ENCODE results near the gene SBK3.
A peak's percentile ranks its signal among the peaks of the same experiment; 100 is the strongest.
"Not testable (repeated sequence)": the region's sequence is repeated elsewhere in the genome, so short reads cannot be mapped to it uniquely, and the experiment has no call there.

Gene SBK3

DNA sequence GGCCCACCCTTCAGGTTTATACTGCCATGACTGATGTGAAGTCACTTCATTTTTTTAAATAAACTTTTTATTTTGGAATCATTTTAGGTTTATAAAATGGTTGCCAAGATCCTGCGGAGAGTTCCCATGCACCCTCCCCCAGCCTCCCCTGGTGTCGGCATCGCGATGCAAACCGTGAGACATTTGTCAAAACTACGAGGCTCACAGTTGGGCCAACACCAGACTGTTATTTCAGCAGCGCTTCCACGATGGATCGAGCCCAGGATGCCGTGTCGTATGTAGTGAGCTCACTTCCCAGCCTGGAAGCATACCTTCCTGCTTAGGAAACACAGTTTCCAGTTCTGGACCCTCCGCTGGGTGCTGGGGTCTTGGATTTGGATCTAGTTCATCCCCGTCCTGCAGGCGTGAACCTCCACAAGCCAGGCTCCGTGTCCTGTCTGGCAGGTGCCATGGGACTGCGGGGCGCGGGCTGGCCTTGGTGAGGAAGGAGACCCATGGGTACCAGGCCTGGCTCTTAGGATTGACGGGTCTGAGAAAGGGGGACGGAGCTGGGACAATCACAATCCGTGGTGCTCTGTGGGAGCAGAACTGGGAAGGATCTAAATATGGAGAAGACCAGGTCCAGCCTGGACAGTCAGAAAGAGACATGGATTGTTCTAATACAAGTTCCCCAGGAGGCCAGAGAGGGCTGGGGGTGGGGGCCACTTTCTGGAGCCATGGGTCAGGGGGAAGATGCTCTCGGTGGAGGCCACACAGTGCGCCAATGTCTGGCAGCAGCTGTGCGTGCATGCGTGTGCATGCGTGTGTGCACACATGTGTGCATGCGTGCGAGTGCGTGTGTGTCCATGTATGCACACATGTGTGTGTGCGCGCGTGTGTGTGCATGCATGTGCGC lies 6.0 kb downstream of the SBK3 start:
- no peak for DNase-seq

DNA sequence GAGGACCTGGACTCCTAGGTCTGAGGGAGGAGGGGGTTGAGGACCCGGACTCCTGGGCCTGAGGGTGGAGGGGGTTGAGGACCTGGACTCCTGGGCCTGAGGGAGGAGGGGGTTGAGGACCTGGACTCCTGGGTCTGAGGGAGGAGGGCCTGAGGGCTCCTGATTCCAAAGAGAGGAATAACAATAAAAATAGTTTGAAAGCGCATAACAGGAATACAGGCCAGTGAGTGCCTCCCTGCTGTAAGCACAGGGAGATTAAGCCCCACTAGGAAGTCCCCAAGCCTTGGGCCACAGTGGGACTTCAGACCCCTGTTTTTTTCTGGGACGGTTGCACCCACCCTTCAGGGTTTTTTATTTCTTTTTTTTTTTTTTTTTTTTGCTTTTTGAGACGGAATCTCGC lies 7.2 kb downstream of the SBK3 start:
- no peak for DNase-seq

DNA sequence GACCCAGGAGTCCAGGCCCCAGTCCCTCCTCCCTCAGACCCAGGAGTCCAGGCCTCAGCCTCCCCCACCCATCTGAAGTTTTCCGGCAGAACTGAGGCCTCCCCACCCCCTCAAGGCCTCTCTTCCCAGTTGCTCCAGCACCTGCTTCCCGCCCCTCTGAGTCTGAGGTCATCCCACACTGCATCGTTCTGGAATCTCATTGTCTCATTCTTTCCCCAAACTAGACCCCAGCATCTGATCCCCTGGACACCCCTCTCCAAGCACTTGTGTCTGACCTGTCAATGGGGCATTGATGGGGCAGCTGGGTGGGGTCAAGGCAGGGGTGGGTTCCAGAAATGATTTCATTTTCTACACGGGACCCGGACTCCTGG lies 7.6 kb downstream of the SBK3 start:
- DNase-seq, result no peak

DNA sequence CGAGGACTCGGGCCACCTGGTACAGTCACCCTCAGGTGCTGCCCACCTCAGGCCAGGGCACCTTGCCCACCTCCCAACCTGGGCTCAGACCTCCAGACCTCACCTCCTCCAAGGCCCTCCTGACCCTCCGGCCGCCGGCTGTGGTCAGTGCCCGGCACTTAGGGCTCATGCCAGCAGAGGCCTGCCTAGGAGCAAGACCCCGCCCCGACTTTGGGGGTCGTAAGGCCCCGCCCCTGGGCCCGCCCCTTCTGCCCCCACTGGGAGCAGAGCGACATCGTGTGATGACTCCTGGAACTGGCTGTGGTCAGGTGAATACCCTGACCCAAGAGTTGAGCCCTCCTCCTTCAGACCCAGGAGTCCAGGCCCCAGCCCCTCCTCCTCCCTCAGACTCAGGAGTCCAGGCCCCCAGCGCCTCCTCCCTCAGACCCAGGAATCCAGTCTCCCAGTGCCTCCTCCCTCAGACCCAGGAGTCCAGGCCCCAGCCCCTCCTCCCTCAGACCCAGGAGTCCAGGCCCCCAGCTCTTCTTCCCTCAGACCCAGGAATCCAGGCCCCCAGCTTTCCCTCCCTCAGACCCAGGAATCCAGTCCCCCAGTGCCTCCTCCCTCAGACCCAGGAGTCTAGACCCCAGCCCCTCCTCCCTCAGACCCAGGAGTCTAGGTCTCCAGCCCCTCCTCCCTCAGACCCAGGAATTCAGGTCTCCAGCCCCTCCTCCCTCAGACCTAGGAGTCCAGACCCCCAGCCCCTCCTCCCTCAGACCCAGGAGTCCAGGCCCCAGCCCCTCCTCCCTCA lies 8.2 kb downstream of the SBK3 start, which contains the start of gene SBK2:
TSS of gene SBK2 (minus strand) at position 183 of the 790 bp plus-strand sequence. CDS start 839 bp downstream, outside the sequence.
- DNase-seq, result no peak

DNA sequence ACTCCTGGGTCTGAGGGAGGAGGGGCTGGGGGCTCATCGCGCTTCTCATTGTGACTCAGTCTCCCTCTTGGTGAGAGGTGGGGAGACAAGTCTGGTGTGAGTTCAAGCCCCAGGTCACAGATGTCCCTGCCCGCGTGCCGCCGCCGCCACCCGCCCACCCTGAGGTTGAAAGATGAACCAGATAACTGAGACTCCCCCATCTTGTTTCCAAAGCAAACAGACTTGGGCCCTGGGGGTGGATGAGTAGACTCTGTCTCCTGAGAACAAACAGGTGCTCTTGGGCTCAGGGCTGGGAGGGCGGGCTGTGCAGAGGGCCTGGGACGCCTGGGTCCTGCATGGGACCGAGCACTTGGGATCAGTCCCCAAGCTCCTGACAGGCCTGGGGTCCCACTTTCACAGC lies 9.0 kb downstream of the SBK3 start:
- no peak for DNase-seq

DNA sequence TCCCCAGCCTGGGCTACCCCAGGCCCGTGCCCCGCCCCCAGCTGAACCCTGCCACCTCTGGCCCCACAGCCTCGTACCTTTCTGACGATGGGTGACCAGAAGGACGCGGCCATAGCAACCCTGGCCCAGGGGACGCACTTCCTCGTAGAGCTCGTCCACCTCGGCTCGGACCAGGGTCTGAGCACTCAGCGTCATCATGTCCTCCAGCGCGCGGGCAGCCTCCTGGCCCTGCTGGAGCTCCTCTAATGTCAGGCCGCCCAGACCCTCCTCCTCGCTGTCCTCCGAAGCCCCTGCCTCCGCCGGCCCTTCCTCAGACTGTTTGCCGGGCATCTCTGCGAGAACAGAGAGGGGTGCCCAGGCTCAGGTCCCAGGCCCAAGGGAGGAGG lies 9.4 kb downstream of the SBK3 start:
- DNase-seq, result no peak

DNA sequence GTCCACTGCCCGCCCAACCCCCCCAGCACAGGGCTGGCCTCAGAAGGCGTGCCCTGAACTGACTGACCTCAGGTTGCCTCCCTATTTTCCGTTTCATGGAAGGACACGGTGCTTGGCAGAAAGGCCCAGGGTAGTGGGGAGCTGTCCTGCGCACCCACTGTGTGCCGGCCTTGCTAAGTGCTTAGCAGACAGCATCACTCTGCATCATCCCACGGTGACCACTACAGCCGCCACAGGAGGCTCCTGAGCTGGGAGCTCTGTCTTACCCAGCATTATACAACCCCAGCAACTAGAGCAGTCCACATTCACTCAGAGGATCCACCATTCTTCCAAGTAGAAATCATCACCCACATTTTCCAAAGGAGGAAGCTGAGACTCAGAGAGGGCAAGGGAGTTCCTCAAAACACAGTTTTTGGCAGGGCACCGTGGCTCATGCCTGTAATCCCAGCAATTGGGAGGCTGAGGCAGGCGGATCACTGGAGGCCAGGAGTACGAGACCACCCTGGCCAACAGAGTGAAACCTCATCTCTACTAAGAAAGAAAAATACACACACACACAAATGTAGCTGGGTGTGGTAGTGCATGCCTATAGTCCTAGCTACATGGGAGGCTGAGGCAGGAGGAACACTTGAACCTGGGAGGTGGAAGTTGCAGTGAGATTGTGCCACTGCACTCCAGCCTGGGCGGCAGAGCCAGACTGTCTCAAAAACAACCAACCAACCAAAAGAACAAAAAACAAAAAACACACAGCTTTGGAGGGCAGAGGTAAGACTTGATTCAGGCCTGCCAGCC lies 10.0 kb downstream of the SBK3 start:
- no peak for DNase-seq

DNA sequence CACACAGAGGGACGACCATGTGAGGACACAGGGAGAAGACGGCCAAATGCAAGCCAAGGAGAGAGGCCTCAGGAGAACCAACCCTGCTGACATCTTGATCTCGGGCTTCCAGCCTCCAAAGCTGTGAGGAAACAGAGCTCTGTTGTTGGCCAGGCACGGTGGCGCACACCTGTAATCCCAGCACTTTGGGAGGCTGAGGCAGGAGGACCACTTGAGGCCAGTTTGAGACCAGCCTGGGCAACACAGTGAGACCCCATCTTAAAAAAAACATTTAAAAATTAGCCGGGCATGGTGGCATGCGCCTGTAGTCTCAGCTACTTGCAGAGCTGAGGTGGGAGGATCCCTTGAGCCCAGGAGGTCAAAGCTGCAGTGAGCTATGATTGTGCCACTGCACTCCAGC lies 11.1 kb downstream of the SBK3 start:
- DNase-seq, result not testable (repeated sequence)

DNA sequence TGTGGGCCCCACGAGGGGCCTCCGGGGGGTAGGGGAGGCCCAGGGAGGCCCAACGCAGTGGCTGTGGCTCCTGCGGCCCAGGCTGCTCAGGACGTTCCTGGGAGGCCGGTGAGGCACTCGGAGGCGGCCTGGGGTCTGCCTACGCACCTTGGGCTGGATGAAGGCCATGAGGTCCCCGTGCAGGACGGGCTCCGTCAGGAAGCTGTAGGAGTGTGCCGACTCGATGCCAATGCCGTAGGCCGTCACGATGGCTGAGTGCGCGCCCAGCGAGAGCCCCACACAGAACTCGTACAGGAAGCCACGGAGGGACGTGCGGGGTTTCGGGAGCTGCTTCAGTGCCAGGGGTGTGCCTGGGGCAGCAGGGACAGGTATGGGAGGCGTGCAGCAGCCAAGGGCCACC lies 14.3 kb downstream of the SBK3 start:
- no peak for DNase-seq

DNA sequence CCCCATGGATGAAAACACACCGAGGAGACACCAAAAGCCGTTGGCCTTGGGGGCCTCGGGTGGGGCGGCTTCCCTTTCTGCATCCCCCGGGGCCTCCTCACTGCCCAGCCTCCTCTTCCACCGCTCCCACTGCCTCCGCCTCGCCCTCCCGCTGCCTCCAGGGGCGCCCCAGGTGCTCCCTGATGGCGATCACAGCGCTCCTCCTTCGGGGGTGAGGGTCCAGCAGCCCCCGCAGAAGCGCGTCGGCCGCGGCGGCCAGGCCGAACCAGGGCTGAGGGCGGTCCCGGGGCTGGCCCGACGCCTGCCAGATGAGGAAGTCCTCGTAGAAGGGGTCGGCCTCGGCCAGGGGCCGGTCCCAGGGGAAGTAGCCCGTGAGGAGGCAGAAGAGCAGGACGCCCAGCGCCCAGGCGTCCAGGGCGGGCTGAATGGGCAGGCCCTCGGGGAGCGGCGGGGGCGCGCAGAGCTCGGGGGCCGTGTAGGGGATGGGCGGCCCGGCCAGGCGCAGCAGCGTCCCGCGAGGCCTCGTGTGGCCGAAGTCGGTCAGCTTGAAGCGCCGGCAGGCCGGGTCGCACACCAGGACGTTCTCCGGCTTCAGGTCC lies 15.6 kb downstream of the SBK3 start:
- DNase-seq, result no peak

DNA sequence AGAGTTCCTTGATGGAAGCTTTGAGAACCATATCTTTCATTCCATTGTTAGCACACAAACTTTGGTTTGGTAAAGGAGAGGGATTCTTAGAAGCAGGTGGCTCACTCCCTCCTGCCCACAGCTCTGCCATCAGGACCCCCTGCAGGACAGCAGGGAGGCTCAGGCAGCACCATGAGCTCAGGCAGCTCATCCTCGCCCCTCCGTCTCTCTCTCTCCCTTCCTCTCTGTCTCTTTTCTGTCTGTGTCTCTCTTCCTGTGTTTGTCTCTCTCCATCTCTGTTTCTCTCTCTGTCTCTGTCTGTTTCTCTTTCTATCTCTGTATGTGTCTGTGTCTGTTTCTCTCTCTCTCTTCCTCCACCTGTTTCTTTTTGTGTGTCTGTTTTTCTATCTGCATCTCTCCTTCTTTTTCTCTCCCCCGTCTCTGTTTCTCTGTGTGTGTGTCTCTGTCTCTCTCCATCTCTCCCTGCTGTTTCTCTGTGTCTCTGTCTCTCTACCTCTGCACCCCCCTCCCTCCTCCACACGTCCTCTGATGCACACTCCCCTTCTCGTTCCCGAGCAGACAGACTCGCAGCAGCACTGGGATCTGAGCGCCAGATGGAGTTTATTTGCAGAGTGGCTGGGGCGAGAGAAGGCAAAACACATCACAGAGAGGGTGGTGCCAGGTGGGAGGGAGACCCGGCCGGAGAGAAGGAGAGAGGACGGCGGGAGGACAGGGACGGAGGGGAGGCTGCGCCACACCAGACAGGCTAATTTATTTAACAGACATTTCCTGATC lies 17.1 kb downstream of the SBK3 start:
- DNase-seq, result no peak

DNA sequence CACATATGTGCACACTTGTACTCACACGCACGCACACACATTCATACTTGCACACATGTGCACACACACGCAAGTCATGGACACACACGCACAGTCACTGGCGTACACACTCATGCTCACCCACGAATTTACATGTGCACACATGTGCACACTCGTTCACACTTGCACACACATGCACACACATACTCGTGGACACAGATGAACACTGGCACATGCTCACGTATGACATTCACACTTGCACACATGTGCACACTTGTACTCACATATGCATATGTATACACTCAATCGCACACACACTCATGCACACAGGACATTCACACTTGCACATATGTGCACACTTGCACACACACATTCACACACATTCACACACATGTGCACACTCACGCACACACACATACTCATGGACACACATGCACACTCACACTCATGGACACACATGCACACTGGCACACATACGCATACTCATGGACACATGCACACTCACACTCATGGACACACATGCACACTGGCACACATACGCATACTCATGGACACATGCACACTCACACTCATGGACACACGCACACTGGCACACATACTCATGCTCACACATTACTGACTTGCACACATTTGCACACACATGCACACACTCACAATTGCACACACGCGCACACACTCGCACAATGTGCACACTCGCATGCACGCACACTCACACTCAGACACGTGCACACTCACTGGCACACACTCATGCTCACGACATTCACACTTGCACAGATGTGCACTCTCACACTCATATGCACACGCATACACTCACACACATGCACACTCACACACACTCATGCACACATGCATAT lies 17.9 kb downstream of the SBK3 start:
- no peak for DNase-seq

DNA sequence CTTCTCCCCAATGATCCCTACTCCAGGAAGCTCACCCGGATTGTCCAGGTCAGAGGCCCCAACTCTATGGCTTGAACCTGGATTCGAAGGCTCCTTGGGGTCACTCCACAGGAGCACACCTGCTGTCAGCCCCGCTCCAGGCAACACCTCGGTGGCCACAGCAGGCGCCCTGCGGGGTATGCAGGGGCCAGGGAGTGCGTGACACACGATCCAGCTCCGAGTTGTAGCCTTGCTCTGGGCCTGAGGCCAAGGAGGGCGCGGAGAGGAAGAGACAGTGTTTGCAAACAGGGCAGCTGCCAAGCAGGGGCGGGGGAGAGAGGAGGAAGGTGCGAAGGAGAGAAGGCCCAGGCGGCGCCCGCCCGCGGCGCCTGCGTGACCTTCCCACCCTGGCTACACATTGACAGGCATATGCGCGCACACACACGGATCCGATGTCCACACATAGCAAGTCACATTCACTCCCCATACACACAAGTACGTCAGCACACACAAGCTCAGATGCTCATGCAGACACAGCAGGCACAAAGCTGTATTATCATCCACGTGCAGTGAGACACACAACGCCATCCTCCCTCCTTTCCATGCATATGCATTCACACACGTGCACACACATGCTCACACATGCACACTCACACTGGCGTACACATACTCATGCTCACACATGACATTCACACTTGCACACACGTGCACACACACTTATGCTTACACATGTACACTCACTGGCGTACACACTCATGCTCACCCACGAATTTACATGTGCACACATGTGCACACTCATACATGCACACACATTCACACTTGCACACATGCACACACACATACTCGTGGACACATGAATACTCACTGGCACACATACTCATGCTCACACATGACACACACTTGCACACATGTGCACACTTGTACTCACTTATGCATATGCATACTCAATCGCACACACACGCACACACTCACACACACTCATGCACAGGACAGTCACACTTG lies 18.8 kb downstream of the SBK3 start:
- DNase-seq, result no peak

DNA sequence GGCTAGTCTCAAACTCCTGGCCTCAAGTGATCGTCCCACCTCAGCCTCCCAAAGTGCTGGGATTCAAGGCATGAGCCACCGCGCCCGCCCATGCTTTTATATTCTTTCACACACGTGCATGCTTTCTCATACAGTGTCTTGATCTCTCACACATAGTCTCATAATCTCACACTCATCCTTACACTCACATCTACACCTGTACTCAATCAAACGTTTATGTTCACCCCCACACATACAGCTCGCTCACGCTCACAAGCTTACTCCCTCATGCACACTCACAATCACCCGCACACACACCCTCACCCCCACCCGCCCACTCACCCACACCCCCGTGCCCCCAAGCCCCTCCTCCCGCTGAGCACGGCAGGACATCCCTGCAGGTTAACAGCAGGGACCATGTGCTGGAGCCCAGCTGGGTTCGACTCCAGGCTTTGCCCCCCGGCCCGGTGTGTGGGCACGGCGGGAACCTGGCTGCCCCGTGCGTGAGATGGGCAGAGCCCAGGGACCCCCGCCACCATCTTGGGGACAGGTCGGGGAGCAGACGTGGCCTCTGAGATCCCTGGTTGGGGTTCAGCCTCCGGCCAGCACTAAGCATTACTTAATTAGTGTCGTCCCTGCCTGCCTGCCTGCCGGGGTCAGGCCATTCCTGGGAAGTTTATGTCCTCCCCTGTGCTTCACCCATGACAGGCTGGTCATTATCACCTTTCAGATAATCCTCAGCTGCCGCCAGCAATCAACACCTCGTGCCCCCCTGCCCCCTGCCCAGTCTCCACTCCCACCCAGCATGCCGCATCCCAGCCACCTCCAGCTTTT lies 19.8 kb downstream of the SBK3 start:
- no peak for DNase-seq

DNA sequence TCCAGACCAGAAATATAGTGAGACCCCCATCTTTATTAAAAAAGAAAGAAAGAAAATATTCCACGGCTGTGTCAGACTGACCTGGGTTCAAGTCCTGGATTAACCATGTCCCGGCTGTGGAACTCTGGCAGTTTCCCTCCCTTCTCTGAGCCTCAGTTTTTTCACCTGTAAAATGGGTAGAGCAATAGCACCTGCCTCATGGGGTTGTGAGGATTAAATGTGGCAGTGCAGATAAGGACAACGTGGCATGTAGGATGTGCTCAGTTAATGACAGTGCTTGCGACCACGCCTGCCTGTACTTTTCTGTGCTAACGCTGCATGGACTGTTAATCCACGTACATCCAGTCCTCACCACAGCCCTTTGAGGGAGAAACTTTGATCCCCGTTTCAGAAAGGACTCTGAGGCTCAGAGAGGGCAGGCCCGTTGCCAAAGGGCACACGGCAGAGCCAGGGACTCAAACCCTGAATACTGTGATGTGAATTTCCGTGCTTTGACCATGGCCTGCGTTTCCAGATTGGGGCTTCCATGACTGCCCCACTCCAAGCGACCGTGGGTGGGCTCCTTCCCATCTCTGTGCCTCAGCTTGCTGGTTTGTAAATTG lies 24.6 kb downstream of the SBK3 start:
- no peak for DNase-seq

DNA sequence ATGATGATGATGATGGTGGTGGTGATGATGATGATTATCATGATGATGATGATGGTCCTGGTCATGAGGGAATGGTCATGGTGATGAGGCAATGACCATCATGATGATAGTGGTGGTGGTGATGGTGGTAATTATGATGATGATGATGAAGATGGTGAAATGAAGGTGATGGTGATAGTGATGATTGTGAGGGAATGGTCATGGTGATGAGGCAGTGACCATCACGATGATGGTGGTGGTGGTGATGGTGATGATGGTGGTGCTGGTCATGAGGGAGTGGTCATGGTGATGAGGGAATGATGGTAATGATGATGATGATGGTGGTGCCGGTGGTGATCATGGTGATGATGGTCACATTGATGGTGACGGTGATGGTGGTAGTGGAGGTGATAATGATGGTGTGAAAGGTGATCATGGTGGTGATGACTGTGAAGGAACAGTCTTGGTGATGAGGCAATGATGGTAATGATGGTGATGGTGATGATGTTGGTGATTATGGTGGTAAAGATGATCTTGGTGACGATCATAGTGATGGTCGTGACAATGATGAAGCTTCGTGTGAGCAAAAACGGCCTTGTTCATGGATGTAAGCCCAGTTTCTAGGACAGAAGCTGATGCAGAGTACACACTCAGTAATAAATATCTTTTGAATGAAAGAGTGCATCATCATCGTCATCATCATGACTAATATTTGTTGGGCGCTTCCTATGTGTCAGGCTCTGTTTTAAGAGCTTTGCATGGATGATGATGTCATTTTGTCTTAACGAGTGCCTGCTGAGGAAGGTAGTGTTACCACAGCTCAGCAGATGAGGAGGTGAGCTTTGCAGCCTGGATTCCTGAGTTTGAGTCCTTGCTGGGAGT lies 25.7 kb downstream of the SBK3 start:
- no peak for DNase-seq

DNA sequence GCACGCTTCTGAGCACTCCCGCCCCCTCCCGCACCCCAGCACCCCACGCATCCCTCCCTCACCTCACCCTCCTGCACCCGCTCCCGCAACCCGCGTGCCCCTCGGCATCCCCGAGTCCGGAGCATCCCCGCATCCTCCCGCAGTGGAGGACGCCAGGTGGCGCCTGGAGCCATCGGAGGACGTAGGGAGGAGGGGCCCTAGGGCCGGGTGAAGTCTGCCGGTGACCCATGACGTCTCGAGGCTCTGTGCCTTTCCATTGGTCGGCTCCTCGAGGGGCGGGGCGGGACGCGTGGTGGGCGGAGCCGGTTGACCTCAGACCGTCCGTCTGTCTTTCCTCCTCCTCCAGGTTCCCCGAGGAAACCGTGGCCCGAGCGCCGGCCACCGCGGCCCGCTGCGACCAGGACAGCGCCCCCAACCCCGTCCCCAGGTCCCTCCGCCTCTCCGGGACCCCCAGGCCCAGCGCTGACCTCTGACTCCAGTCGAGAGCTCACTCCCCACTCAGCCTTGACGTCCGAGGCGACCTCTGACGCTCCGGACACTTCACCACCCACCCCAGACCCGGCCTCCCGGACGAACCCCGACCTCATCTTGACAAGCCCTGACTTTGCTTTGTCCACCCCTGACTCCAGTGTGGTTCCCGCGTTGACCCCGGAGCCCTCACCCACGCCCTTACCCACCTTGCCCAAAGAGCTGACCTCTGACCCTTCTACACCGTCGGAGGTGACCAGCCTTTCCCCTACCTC lies 28.3 kb downstream of the SBK3 start:
- DNase-seq, result peak; percentile 83

Data from central memory CD4-positive, alpha-beta T cell (primary cell).